Kidney epithelial cell (primary cell): Measurements from ENCODE around the gene WFDC11. TPM values are rescaled to one million over a fixed set of nuclear protein-coding genes. Genes with fewer than 3 reads are reported as not detected.

Experiments used
- DNase-seq: peaks from one replicate; pipeline ENCODE4 v3.0.0-alpha.2; 2010; ENCODE audit warnings: low read depth
- H3K27me3 ChIP-seq: 2 replicates; pipeline ENCODE4 v1.6.0; 2011; ENCODE audit warnings: low read length; ENCODE audit not compliant: control insufficient read depth, insufficient read depth
- H3K36me3 ChIP-seq: 2 replicates; pipeline ENCODE4 v1.5.1; 2011; ENCODE audit warnings: low read length; ENCODE audit not compliant: control insufficient read depth, insufficient read depth
- H3K4me3 ChIP-seq: 2 replicates; pipeline ENCODE4 v1.5.1; 2011; ENCODE audit warnings: low read depth, mild to moderate bottlenecking, control low read depth, low read length
- CTCF ChIP-seq: IDR thresholded peaks from 2 replicates; pipeline ENCODE4 v1.5.1; 2011; ENCODE audit warnings: mild to moderate bottlenecking, moderate library complexity, low read length, control low read depth, inconsistent platforms; ENCODE audit not compliant: insufficient read depth, poor library complexity, severe bottlenecking
- total RNA-seq: library from RNA; depleted of rRNA; stranded (reverse); fragments of >200 nt; gene quantifications from 2 replicates; pipeline ENCODE4 v1.2.3, GENCODE V29; 2015

The WFDC11 gene
- total RNA-seq, 1 donor from 2014 or later: not detected

- Histone ChIP-seq H3K4me3 (no peak overlapping the region), H3K27me3 (no peaks in the 10 kb centered on the region), H3K36me3 (no peaks in the 10 kb centered on the region)
- DNase-seq: no peak
- no peak for TF ChIP-seq CTCF
Measured at GRCh38 chr20:45607810-45608209, 62.2 kb downstream of the WFDC11 start.

Other genes with a start within 250 kb of the WFDC11 start
- gene WFDC2, start 200.5 kb downstream of the WFDC11 start, total RNA-seq: 78.5 and 84.9 TPM in 2 replicates
- not detected in 2 replicates for gene SPINT3, start 154.6 kb downstream of the WFDC11 start, total RNA-seq
- not detected in 2 replicates for gene WFDC6, start 130.8 kb downstream of the WFDC11 start, total RNA-seq
- not detected in 2 replicates for gene EPPIN, start 122.8 kb downstream of the WFDC11 start, total RNA-seq
- gene WFDC8, start 91.0 kb downstream of the WFDC11 start, total RNA-seq: not detected in 2 replicates
- gene WFDC10A, start 40.5 kb downstream of the WFDC11 start, total RNA-seq: not detected in 2 replicates
- gene WFDC9, start 39.0 kb downstream of the WFDC11 start, total RNA-seq: not detected in 2 replicates
- gene WFDC13, start 31.8 kb upstream of the WFDC11 start, total RNA-seq: not detected in 2 replicates
- gene WFDC10B, start 34.8 kb upstream of the WFDC11 start, total RNA-seq: not detected in 2 replicates
- not detected in 2 replicates for gene SPINT4, start 52.1 kb upstream of the WFDC11 start, total RNA-seq
- not detected in 2 replicates for gene WFDC3, start 121.6 kb upstream of the WFDC11 start, total RNA-seq
- gene DNTTIP1, start 121.7 kb upstream of the WFDC11 start, total RNA-seq: 46.7 and 48.2 TPM in 2 replicates
- 25.9 and 31.3 TPM in 2 replicates for gene UBE2C, start 142.4 kb upstream of the WFDC11 start, total RNA-seq
- gene TNNC2, start 157.1 kb upstream of the WFDC11 start, total RNA-seq: not detected in 2 replicates
- 24.7 and 28.4 TPM in 2 replicates for gene SNX21, start 163.6 kb upstream of the WFDC11 start, total RNA-seq
- gene ACOT8, start 187.2 kb upstream of the WFDC11 start, total RNA-seq: 35.3 and 38.7 TPM in 2 replicates
- gene ZSWIM3, start 187.4 kb upstream of the WFDC11 start, total RNA-seq: 3.8 and 4.7 TPM in 2 replicates
- gene ZSWIM1, start 211.0 kb upstream of the WFDC11 start, total RNA-seq: 12.7 and 16.2 TPM in 2 replicates
- gene SPATA25, start 217.4 kb upstream of the WFDC11 start, total RNA-seq: 0.21 and 0.25 TPM in 2 replicates
- 7.9 and 9.0 TPM in 2 replicates for gene NEURL2, start 221.0 kb upstream of the WFDC11 start, total RNA-seq
- gene CTSA, start 221.1 kb upstream of the WFDC11 start, total RNA-seq: 136 and 192 TPM in 2 replicates
- 55.8 and 71.1 TPM in 2 replicates for gene PLTP, start 241.9 kb upstream of the WFDC11 start, total RNA-seq